Activated CD4-positive, alpha-beta T cell treated with anti-CD3 and anti-CD28 coated beads, Interleukin-2, Interleukin-4, amounts not matched to agents 100 ng/mL and 50 ng/mL, durations not matched to agents 16 hours and 8 hours (primary cell): ENCODE results near the gene NEUROD2.
A peak's percentile ranks its signal among the peaks of the same experiment; 100 is the strongest.
"Not testable (repeated sequence)": the region's sequence is repeated elsewhere in the genome, so short reads cannot be mapped to it uniquely, and the experiment has no call there.

Source experiments
- DNase-seq: peaks from one replicate; pipeline ENCODE4 v3.0.0-alpha.2; 2020; ENCODE audit warnings: low spot score

Gene NEUROD2

DNA sequence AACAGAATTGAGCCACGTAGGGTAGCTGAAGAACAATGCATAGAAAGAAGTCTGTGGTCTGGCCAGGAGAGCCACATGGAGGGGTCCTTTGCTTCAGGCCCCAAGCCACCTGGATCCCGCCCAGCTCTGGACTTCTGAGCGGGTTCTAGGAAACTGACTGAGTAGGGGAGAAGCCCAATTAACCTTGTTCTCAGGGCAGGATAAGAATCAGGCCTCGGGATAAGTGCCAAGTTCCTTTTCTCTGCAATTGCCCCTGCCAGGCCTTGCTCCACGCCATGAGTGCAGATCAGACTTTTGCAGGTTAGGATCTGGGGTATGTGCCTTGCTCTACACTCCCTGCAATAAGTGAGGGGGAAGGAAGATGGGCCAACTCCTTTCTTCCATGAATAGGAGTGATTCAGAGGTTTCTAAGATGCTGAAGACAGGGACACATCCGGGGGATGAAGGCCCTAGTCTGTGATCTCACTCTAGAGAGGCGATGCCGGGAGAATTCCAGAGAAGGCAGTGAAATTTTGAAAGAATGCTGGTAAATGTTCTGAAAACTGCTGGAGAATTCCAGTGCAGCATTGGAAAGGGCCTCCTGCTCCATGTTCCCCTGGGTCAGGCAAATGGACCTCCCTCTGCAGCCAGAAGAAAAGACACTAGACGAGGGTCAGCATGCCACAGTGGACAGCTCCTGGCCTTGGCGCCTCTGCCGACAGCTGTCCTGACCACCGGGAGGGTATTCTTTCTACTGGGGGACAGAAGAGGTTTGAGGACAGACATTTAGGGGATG, 5.8 kb downstream of the NEUROD2 start:
- no peak for DNase-seq

DNA sequence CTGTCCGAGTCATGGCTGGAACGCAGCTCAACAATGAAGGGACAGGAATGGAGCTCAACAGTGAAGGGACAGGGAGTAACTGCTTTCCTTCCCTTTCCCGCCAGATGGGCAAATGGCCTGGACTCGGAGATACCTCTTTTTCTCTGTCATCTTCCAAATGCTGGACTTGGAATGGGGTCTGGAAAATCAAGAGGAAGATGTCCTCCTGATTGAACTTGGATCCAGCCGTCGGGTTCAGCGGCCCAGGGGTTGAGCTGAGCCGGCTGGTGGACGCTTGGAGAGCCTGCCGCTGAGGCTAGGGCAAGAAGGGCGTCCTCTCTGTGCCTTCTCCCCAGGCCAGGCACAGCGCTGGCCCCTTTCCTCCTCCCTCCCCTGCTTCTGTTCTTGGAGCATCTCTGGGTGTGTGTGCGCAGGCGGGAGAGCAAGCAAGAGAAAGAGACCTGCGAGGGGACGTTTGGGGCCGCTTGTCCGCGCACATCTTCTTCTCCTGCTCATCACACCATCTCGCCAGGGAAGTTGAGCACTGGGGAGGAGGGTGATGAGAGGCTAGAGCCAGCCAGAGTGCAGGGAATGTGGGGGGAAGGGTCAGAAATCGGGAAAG, 6.6 kb downstream of the NEUROD2 start:
- no peak for DNase-seq

DNA sequence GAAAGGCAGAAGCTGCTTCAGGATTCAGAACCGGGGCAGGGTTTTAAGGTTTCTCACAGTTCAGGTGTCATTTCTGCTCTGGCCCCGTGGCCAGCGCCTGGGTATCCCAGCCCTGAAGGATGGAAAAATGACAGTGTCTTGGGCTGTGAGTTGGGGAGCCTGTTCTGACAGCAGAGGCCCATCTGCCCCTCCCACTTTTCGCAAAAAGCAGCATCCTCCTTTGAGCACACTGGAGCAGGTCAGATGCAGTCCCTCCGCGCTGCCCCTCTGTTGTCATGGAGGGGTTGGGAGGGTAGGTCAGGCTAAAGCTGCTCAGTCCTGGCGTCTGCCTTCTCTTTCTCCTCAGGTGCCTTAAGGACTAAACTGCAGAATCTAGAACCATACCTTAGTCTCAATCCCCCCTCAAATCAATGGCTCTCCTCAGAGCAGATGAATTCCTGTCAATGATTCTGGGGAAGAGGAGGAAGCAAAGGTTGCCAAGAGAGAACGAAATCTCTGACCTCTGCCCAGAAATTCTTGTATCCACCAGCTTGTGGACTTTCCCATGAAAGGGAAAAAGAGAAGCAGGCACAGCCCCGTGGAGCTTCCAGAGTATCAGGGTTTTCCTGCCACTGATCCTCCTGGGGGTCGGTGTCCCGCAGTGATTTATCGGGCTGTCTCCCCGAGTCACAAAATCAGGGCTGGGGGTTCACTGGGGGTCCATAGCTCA, 7.3 kb downstream of the NEUROD2 start:
- DNase-seq, result no peak

DNA sequence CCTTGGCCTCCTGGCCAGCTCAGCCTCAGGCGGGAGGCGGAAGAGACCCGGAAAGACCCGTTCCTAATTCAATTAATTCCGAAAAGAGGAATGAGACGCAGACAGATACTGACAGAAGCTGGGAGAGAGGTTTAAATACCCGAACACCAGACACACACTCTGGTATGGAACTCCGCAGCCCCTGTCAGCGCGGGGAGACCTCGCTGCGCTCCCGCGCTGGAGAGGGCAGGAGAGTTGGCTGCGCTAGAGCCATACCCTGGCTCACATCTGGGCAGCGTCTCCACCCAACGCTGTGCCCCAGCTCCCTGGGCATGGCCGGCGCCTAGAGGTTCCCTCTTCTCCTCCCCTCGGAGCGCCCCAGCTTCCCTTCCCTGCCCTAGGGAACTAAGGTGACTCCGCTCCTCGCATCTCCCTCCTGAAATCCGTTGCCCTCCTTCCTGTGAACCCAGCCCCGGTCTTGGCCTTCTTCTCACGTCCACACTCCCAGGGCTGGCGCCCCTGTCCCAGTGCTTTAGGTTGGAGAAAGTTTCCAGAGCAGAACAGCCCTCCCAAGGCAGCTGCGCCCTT, 8.0 kb downstream of the NEUROD2 start:
- DNase-seq, result no peak

DNA sequence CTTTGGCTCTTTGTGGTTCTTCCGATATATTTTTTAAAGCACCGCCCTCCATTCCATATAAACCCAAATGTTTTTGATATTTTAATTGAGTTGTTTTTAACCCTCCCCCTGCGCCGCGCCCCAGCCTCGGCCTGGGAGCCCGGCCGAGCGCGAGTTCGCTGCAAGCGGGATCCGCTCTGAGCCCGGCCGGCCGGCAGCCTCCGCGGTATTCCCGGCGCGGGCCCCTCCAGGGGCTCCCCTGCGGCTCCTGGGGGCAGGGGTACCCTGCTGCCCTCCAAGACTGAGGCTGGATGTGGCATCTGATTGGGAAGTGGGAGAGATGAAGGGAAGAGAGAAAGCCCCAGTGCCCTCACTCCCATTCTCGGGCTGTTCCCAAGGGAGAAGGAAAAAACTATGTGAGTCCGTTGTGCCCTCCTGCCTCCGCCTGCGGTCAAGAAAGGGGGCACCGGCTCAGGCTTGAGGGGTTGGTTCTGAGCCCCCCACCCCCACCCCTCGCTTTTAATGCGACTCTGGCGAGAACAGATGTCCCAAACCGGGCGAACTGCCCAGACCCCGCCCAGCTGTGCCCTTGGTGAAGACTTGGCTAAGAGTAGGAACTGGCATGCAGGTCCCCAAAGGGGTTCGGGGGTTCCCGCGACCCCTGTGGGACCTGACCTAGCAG, 8.6 kb downstream of the NEUROD2 start:
- DNase-seq, result no peak

DNA sequence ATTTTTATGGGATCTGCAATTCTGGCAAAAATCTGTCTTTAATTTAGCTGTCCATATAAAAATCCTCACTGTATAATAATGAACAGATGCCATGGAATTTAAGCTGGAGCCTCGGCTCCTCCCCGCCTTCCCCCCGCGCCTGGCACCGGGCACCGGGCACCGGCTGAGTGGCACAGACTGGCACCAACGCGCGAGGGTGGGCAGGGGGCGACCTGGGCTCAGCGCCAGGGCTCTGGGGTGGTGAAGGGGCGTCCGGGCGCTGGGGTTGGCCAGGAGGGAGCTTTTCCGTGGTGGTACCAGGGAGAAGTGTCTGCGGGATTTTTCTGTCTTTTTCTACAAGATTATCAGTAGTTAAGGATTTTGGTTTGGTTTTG, 9.1 kb downstream of the NEUROD2 start:
- DNase-seq, result no peak

DNA sequence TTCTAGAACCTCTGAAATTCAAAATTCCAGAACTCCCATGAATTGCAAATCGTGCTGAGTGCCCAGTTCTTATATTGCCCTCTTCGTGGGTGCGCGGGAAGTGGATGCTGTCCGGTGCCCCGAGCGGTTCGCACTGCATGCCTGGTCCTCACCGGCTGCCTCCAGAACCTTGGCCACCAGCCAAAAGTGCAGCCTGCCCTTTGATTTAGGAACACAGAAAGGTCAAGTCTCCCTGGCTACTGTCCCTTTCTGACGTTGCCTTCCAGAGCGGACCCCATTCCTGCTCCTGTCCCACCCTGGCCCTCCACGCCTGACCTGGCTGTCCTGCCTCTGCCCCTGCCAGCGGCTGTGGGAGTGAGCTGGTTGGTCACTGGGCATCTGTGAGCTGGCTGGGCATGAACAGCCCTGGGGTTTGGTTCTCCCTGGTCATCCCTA, 9.7 kb downstream of the NEUROD2 start:
- no peak for DNase-seq

DNA sequence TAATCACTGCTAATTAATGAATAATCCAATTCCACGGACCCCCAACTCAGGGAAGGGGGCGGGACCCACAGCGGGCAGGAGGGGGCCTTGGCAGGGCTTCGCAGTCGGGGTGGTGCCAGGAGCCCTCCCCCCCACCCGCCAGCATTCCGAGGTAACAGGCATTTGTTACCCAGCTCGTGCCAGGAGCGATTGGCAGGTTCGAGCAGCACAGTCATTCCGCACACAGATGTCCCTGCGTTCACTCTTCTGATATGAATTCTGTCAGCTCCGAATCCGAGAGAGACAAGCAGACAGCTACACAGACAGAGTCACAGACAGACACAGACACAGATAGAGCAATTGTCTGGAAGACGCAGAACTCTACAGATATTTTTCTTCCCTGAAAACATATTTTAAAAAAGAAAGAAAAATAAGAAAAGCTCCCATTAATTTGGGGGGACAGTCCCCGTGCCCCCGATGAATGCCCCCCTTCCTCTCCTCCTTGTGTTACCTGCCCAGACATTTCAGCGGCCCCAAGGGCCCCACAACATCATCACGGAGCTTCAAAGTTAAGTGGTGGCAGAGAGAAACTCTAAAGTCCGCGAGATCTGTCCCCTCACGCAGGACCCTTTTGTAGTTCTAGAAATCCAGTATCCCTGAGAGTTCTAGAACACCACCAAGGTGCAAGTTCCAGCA, 10.2 kb downstream of the NEUROD2 start:
- peak; percentile 25 for DNase-seq

DNA sequence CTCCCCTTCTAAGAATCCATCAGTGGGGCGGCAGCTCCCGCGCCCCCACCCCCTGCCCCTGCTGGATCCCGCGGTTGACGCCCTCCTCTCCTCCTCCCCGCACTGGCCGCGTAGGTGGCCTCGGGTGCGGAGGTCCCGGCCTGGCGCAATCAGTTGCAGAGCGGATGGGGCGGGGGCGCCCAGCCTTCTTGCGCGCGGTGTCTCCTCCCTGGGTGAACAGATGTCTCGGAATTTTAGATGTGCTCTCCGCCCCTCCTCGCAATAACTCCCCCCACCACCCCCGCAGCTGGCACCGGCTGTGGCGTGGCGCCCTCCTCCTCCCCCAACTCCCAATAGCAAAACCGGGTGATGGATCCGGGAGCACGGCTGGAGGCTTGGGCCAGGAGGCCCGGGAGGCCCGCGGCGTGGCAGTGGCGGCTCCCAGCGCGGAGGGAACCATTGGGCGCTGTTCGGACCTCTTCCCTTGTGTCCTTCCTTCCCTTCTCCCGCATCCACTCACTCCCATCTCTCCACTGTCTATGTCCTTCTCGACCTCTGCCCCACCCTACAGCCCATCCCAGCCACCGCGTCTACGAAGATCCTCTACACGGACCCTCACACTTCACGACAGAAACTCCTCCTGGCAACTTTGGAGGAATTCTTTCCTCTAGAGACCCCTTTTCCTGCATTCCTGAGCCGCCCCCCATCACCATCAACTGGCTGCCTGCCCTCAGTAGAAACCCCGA, 11.0 kb downstream of the NEUROD2 start:
- no peak for DNase-seq

DNA sequence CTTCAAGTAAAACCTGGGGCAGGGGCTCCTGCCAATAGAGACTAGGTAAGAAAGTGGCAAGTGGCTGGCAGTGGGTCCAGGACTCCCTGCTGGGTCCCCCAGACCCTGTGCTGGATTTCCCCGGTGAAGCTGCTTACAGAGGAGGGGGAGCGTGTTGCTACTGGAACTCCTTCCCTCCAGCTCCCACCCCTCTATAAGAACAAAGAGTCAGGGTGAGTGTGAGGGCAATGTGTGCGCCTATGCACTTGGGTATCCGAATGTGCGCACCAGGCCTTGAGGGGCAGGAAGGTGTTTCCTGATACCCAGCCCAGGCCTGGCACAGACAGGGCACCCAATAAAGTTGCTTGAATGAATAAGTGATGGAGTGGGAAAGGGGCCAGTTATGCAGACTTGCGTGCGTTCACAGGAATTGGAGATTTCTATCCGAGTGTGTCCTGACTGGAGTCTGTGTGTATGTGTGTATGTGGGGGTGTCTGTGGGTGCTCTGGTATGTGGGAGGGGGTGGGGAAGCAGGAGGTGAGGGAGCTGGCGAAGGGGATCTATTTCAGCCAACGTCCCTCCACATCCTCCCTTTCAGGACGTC, 11.7 kb downstream of the NEUROD2 start:
- no peak for DNase-seq

DNA sequence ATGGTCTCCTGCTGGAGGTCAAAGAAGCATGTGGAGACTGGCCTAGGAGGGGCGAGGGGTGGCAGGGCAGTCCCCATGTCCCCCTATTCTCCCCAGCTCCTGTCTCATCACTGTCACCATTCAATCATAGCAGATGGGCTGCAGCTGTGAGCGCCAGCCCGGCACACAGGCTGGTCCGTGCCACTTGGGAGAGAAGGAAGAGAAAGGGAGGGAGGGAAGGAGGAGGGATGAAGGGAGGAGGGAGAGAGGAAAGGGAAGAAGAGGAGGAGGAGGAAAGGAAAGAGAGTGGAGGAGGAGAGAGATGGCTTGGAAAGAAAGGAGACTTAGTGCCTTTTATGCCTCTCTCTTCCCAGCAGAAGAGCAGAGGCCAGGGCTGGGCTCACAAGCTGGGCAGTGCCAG, 12.4 kb downstream of the NEUROD2 start:
- DNase-seq, result no peak

DNA sequence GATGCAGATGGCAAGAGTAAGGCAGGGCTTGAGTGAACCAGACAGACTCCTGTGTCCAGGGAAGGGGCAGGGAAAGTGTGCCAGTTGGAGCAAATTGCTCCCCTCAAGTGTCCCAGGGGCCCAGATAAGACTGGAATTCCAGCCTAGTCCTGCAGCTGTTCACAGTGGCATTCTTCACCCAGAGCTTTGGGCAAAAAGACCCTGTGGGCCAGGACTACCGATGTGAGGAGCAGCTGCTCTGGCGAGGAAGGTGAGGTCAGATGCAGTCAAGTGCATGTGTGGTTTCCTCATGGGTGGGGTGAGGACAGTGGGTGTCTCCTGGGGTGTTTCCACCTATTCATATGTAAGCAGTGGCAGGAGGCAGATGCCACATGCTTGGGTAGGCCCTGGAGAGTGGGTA, 14.3 kb downstream of the NEUROD2 start:
- no peak for DNase-seq

DNA sequence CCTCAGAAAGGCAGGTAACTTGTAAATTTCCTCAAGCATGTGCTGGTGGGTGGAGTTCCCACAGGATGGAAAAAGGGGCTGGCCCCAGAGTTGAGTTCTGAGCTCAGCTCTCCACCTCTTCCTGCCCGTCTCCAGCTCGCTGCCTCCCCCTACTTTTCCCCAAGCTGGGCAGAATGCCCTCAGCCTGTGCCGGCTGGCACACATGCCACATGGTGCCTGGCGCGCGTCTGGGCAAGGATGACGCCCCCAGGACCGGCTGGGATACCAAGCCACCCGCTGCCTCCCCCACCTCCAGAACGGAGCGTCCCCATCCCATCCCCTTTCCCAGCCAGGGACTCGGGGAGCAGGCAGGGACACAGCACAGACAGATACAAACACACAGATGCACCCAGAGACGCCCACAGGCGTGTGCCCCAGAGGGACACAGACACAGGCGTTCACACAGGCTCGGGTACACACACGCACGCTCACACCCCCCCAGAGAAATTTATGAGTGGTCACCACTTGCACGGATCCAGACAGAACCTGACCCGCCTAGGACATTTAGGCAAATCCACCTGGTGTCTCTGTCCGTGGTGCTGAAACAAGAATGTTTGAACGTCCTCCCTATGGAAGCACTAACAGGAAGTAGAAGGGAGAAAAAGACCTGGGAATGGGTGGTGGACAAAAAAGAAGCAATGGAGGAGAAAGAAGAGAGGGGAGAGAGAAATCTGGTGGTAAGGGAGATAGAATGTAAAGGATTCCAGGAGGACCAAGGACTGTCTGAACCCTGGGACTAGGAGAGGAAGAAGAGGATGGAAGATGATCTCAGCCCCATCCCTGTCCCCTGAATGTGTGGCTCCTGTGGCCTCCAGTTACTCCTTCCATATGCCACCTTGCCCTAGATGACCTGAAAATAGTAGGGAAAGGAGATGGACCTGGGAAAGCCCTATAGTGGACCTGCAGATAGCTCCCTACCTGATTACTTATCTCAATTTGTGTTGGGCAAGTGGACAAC, 15.5 kb downstream of the NEUROD2 start:
- peak; percentile 15 for DNase-seq

DNA sequence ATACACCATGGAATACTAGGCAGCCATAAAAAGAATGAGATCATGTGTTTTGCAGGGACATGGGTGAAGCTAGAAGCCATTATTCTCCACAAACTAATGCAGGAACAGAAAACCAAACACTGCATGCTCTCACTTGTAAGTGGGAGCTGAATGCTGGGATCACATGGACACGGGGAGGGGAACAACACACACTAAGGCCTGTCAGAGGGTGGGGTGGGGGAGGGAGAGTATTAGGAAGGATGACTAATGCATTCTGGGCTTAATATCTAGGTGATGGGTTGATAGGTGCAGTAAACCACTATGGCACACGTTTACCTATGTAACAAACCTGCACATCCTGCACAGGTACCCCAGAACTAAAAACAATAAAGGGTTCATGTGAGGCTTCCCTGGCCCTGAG, 17.5 kb downstream of the NEUROD2 start:
- not testable (repeated sequence) for DNase-seq

DNA sequence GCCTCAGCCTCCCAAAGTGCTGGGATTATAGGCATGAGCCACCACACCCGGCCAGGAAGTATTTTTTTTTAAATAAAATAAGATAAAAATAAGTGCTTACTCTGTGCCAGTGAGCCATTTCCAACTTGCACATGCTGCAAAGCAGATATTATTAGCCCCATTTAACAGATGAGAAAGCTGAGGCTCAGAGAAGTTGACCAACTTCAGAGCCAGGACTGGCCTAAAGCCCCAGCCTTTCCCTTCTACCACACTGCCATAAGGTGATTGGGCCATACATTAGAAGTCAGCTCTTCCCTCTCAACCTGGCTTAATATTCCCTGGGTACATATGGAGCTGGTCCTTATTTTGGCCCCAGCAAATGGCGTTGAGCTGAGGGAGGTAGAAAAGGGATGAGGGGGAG, 25.1 kb downstream of the NEUROD2 start:
- no peak for DNase-seq

DNA sequence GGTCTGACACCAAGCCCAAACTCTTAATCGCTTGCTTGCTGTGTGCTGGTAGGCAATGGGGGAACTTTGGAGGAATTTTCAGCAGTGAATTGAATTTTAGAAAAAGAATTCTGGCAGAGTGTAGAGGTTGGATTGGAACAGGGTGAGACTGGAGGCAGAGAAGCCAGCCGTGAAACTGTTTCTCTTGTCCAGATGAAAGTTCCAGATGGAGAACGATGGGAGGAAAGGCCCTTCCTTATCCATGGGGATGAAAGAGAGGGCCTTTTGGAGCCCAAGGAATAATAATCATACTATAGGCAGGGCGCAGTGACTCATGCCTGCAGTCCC, 26.0 kb downstream of the NEUROD2 start:
- no peak for DNase-seq

DNA sequence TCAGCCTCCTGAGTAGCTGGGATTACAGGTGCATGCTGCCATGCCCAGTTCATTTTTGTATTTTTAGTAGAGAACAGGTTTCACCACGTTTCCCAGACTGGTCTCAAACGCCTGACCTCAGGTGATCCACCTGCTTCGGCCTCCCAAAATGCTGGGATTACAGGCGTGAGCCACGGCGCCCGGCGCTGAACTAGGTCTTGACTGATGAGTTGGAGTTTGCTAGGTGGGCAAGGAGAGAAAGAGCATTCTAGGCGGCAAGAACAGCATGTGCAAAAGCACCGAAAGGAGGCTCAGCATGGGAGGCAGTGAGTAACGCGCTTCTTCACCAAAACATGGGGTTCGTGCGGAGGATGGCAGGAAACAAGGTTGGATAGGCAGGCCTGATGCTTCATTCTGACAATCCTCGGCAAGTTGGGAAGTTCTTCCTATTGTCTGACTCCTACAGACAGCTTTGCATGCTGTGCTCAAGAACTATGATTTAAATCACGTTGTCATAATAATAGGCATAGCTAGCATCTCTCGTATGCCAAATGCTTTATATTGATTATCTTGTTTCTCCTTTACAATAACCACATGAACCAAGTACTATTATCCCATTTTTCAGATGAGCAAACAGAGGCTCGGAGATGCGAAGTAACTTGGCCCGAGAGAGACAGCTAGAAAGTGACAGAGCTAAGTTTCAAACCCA, 26.5 kb downstream of the NEUROD2 start:
- DNase-seq, result no peak

DNA sequence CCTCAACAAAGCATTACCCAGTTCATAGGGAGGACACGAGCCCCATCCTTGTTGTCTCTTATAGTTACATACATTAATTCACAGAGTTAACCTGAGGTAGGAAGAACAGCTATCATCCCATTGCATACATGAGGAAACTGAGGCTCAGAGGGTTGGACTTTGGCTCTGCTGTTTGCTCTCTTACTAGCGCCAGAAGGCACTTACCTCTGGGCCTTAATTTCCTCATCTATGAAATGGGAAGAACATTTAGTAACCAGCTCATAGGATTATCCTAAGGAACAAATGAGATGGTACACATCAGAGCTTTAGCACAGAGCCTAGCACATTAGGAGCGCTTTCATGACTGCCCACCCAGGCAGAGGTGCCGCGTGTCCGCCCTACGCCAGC, 27.6 kb downstream of the NEUROD2 start:
- no peak for DNase-seq
